ENCODE data around the gene CDCP1.
A peak's percentile ranks its signal among the peaks of the same experiment; 100 is the strongest.

Gene CDCP1

GRCh38 chr3:45186871-45187270 lies 40.7 kb upstream of the CDCP1 start:
- no peak for DNase-seq (ENCODE audit: insufficient read length, low spot score)
- FAIRE-seq = no peak
- TF ChIP-seq CTCF (IDR thresholded peaks at IDR 0.05; ENCODE audit: insufficient read depth, missing control alignments) = no peak

- FAIRE-seq (no peak), DNase-seq (ENCODE audit: insufficient read length, low spot score) (no peak)
- TF ChIP-seq CTCF (IDR thresholded peaks at IDR 0.05; ENCODE audit: insufficient read depth, missing control alignments) = no peak
These were observed 39.3 kb upstream of the CDCP1 start for GRCh38 chr3:45185461-45185860.

- DNase-seq (ENCODE audit: insufficient read length, low spot score) = no peak
- no peak for TF ChIP-seq CTCF (IDR thresholded peaks at IDR 0.05; ENCODE audit: insufficient read depth, missing control alignments)
- no peak for FAIRE-seq
These were observed 38.9 kb upstream of the CDCP1 start for GRCh38 chr3:45185052-45185451.

- DNase-seq (ENCODE audit: insufficient read length, low spot score) (no peak), FAIRE-seq (no peak)
- no peak for TF ChIP-seq CTCF (IDR thresholded peaks at IDR 0.05; ENCODE audit: insufficient read depth, missing control alignments)
These were observed 37.7 kb upstream of the CDCP1 start for GRCh38 chr3:45183872-45184262.

GRCh38 chr3:45182915-45183871 lies 37.0 kb upstream of the CDCP1 start:
- DNase-seq (ENCODE audit: insufficient read length, low spot score) (no peak), FAIRE-seq (no peak)
- no peak for TF ChIP-seq CTCF (IDR thresholded peaks at IDR 0.05; ENCODE audit: insufficient read depth, missing control alignments)

- no peak for TF ChIP-seq CTCF (IDR thresholded peaks at IDR 0.05; ENCODE audit: insufficient read depth, missing control alignments)
- DNase-seq (ENCODE audit: insufficient read length, low spot score) = peak; percentile 73
- FAIRE-seq = no peak
These were observed 35.3 kb upstream of the CDCP1 start for GRCh38 chr3:45181496-45181895.

GRCh38 chr3:45180899-45181298 lies 34.7 kb upstream of the CDCP1 start:
- FAIRE-seq (no peak), DNase-seq (ENCODE audit: insufficient read length, low spot score) (no peak)
- no peak for TF ChIP-seq CTCF (IDR thresholded peaks at IDR 0.05; ENCODE audit: insufficient read depth, missing control alignments)
